ENCODE measurements around the gene PLXNA4. TPM values are rescaled to one million over a fixed set of nuclear protein-coding genes. Genes with fewer than 3 reads are reported as not detected.

The PLXNA4 gene
- total RNA-seq, 1 experiment from 2014 or later = 0.11 TPM

DNA sequence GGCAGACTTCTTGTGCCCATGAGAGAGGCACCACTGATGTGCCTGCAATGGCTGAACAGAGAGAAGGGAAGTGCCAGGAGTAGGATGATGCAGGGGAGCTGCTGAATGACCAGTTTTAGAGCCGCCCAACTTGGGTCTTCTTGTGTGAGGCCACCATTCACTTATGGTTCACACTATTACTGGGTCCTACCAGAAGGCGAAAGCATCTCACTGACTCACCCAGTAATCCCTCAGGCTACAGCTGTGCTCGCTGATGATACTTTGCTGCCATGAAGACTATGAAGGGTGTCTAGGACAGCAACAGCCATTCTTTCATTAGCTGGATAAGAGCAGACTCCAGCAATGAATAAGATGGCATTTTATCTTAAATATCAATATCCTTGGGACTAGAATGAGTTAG lies 47.6 kb downstream of the PLXNA4 start:
- ChIA-PET CTCF (no interaction called here), POLR2A (ENCODE audit: low non-redundant PET) (no interaction called here)
- no peak overlapping the region for H3K4me3 ChIP-seq (ENCODE audit: low read depth, low read length, poor library complexity, severe bottlenecking)
- BruUV-seq (replicated peaks) = no TSS peak
- TF ChIP-seq, protein P1, sequence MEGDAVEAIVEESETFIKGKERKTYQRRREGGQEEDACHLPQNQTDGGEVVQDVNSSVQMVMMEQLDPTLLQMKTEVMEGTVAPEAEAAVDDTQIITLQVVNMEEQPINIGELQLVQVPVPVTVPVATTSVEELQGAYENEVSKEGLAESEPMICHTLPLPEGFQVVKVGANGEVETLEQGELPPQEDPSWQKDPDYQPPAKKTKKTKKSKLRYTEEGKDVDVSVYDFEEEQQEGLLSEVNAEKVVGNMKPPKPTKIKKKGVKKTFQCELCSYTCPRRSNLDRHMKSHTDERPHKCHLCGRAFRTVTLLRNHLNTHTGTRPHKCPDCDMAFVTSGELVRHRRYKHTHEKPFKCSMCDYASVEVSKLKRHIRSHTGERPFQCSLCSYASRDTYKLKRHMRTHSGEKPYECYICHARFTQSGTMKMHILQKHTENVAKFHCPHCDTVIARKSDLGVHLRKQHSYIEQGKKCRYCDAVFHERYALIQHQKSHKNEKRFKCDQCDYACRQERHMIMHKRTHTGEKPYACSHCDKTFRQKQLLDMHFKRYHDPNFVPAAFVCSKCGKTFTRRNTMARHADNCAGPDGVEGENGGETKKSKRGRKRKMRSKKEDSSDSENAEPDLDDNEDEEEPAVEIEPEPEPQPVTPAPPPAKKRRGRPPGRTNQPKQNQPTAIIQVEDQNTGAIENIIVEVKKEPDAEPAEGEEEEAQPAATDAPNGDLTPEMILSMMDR (conservative IDR thresholded peaks at IDR 0.05; ENCODE audit: low read depth, low read length) = no peak
- no peak for DNase-seq (ENCODE audit: low spot score)
- no peaks in the 10 kb centered on the region for H3K27me3 ChIP-seq (replicated peaks; ENCODE audit: insufficient read depth, low read depth, low read length, poor library complexity)
- no peaks in the 10 kb centered on the region for H3K4me1 ChIP-seq (ENCODE audit: insufficient read depth, low read length, poor library complexity, severe bottlenecking)
- H3K27ac ChIP-seq (ENCODE audit: low read depth, low read length, poor library complexity, severe bottlenecking) = no peak overlapping the region
- no peaks in the 10 kb centered on the region for H3K9me3 ChIP-seq (ENCODE audit: low read depth, low read length, poor library complexity, severe bottlenecking)
- intact Hi-C loops (cut with micrococcal nuclease; ENCODE audit: unreplicated experiment) = no loop called here
- H3K36me3 ChIP-seq (ENCODE audit: insufficient read depth, low read length, poor library complexity, severe bottlenecking) = no peaks in the 10 kb centered on the region

DNA sequence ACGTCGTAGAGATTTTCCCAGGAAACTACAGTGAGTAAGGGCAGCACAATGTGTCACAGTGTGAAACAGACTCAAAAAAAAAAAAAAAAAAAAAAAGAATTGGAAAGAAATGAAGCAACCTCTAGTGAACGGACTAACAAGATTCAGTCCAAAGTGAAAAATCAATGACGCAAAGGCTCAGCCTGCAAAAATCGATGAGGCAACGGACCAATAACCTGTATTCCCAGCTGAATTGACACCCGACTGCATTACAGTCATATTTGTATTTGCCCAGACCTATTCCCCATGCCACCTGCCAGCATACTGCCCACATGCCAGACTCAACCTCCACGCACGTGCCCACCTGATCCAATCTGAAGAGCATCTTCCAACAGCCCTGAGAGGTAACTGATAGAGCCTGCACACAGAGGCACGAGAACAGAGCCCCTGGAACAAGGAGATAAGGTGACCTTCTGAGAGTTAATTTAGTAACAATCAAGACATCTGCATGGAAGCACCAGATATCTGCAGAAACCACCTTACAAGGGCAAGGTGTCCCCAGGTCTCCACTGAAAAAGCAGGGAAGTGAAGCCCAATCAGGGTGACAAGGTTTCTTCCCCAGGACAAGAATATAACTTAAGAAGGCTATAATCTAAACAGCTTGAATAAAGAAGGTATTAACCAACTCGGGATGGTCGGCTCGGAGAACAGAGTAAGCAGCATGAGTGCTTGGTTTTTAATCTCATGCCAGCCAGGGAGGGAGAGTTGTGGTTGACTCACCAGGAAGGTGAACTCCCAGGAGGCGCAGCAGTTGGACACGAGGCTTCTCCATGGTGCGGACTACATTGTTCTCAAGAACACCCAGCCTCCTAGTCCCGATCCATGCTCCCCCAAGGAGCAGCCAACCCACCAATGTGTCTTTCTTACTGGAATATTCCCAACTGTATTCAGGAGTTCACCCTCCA lies 48.5 kb downstream of the PLXNA4 start:
- no TSS peak for BruUV-seq (replicated peaks)

DNA sequence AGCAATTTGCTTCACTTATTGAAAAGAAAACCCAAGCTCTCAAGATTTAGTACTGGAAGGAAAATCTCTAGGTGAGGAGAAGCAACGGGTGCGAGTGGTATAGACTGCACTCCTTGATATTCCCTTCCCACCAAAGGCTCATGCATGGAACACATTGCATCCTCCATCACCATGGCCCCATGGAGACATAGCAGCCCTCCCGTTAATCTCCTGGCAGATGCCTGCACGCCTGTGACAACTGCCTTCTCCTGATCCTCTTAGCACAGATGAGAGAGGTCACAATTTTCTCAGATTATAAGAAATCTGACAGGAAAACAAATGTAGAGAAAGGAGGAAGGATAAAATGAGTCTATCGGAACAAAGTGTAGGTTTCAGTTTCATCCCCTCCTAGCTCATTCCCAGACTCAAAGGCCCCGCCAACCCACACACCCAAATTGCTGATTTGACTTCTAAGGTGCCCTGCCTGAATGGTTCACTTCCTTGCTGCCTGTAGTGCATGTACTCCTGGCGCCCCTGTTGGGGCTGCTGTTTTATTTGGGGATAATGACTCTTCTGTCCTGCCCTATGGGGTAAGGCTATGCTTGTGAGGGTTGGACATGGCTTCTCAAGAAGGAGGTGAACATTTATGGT lies 50.0 kb downstream of the PLXNA4 start:
- no peak for DNase-seq (ENCODE audit: low spot score)
- ChIA-PET POLR2A (ENCODE audit: low non-redundant PET) (no interaction called here), CTCF (no interaction called here)
- Histone ChIP-seq H3K9me3 (ENCODE audit: low read depth, low read length, poor library complexity, severe bottlenecking) (no peaks in the 10 kb centered on the region), H3K4me1 (ENCODE audit: insufficient read depth, low read length, poor library complexity, severe bottlenecking) (no peaks in the 10 kb centered on the region), H3K4me3 (ENCODE audit: low read depth, low read length, poor library complexity, severe bottlenecking) (no peak overlapping the region), H3K36me3 (ENCODE audit: insufficient read depth, low read length, poor library complexity, severe bottlenecking) (no peaks in the 10 kb centered on the region), H3K27ac (ENCODE audit: low read depth, low read length, poor library complexity, severe bottlenecking) (no peak overlapping the region), H3K27me3 (replicated peaks; ENCODE audit: insufficient read depth, low read depth, low read length, poor library complexity) (no peaks in the 10 kb centered on the region)
- no TSS peak for BruUV-seq (replicated peaks)
- intact Hi-C loops (cut with micrococcal nuclease; ENCODE audit: unreplicated experiment) = no loop called here
- TF ChIP-seq, protein P1 (conservative IDR thresholded peaks at IDR 0.05; ENCODE audit: low read depth, low read length) = no peak
- no peak for TF ChIP-seq EZH2 (IDR thresholded peaks at IDR 0.05; ENCODE audit: borderline replicate concordance, low read depth, low read length, poor library complexity, severe bottlenecking)

More for the DNA sequence above, 48.5 kb downstream of the PLXNA4 start:
- Histone ChIP-seq H3K4me3 (ENCODE audit: low read depth, low read length, poor library complexity, severe bottlenecking) (no peak overlapping the region), H3K4me1 (ENCODE audit: insufficient read depth, low read length, poor library complexity, severe bottlenecking) (no peaks in the 10 kb centered on the region), H3K27me3 (replicated peaks; ENCODE audit: insufficient read depth, low read depth, low read length, poor library complexity) (no peaks in the 10 kb centered on the region), H3K36me3 (ENCODE audit: insufficient read depth, low read length, poor library complexity, severe bottlenecking) (no peaks in the 10 kb centered on the region), H3K27ac (ENCODE audit: low read depth, low read length, poor library complexity, severe bottlenecking) (no peak overlapping the region), H3K9me3 (ENCODE audit: low read depth, low read length, poor library complexity, severe bottlenecking) (no peaks in the 10 kb centered on the region)
- ChIA-PET CTCF (no interaction called here), POLR2A (ENCODE audit: low non-redundant PET) (no interaction called here)
- no peak for TF ChIP-seq EZH2 (IDR thresholded peaks at IDR 0.05; ENCODE audit: borderline replicate concordance, low read depth, low read length, poor library complexity, severe bottlenecking)
- TF ChIP-seq, protein P1 (conservative IDR thresholded peaks at IDR 0.05; ENCODE audit: low read depth, low read length) = no peak
- DNase-seq (ENCODE audit: low spot score) = no peak
- intact Hi-C loops (cut with micrococcal nuclease; ENCODE audit: unreplicated experiment) = no loop called here

Measured in A673 (cell line).